HG02588 (cell line): Measurements from ENCODE around the gene TAS2R39.
A peak's percentile ranks its signal among the peaks of the same experiment; 100 is the strongest.

ENCODE experiments used
- ATAC-seq: cut with Tn5 transposase; IDR thresholded peaks from one replicate; pipeline ENCODE4 v1.9.1; 2021; ENCODE audit warnings: mild to moderate bottlenecking, moderate library complexity; ENCODE audit not compliant: unreplicated experiment

Gene TAS2R39

DNA sequence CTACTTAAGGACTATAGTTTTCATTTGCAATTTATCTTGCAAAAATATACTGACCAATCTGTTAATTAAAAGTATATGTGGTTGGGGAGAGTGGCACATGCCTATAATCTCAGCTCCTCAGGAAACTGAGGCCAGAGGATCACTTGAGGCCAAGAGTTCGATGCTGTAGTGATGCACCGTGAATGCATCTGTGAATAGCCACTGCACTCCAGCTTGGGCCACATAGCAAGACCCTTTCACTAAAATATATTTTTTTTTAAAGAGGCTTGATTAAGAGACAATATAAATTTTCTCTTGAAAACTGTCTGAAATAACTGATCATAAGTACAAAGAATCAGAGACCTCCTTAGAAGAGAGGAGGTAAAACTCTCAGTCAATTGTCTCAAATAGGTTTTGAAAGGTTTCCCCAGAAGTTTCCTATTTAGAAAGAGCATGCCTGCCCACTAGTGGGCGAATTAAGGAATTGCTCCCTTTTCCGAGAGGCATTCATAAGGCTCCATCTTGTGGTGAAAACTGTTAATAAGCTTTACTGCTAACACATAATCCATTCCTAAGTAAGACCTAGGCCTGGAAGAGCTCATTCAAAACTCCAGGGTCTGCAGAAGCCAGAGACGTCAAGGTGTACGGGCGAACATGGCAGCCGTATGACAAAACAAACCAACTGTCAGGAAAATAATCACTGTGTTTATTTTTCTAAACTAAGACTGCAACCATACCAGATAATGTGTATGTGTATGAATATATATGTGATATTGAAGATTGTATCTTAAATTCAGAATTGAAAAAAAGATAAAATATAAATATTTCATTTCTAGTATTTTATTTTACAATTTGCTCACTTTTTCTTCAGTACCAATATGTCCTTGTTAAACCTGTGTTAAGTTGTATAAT, 31.8 kb downstream of the TAS2R39 start:
- peak; percentile 88 for ATAC-seq

DNA sequence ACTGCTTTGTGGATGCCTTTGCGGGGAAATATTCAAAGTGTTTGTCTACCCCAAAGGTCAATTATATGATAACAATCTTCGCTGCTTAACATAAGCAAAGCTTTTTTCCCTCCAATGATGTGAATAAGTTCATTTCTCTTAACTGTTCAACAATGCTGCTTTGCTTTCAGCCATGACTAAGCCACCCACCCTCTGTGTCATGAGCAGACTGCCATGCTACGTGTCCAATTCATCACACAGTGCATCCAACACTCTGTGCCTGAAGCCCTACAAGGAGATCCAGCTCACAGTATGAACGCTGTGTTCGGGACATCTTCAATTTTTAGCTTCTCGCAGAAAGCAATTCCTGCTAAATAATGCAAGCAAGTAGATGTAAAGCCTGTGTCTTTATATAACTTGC, 32.9 kb downstream of the TAS2R39 start:
- no peak for ATAC-seq

DNA sequence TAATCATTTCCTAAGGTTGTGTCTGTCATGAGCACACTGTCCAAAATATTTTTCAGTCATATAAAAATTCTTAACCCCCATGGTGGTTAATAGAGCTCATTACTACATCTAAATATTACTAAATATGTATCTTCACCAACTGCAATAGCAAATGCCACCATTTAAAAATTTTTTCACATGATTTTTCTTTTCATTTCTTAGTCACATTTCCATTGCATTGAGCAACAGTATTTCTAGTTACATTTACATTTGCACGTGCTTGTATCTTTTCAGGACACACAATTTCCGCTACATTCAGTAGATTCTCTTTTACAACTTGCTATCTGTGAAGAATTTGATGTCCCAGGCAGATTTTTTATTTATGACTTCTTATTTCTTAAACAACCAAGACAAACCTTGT, 33.5 kb downstream of the TAS2R39 start:
- ATAC-seq = no peak

DNA sequence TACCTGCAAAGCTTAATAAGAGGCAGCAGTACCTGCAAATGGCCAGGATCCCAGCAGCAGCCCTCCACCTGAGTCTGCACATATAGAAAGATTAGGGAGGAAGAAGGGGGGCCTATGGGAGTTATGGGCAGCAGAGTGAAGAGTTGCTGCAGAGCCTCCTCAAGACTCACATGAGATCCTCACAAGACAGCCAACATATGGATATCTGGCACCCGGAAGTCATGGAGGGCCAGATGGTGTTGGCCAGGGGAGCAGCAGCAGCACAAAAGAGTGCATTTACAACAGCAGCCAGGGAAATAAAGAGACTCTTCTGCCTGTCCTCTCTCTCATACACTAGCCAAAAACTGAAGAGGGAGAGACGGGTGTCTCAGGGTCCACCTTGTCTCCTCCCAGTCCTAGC, 34.6 kb downstream of the TAS2R39 start:
- ATAC-seq = no peak

DNA sequence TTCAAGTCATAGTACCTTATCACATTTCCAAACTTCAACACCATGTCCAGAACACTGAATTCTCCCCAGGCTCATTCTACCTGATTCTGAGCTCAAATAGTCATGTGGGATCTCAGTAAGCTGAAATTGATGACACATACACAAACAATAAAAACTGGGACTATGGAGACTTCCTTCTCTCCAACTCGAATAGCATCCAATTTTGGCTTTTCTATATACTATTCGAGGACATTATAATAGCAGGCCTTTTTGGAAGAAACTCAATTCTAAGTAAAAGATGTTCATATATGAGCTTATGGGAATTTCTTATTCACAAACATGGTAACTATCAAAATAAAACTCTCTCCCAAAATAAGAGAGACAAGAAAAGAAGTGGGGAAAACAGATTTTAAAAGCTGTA, 38.1 kb downstream of the TAS2R39 start:
- ATAC-seq = no peak

DNA sequence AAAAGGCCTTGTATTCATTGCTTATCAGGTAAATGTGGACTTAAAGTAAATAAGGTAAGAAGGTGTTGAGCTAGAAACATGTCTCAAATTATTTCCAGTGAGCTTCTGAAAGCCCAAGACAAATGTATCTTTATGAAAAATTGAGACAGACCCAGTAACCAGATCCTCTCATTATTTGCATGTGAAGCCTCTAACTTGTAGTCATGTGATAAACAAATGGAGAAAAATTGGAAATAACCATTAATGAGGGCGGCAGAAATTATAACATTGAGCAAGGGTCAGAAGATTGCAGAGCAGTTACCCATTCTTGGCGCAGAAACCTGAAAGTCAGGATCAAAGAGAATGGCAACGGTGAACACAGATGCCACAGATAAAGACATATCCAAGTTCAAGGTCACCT, 38.5 kb downstream of the TAS2R39 start, which contains the start of gene TAS2R40:
TAS2R40 (plus strand) TSS at position 301 of the 400 bp plus-strand sequence; CDS start at position 343, 42 bp downstream.
- no peak for ATAC-seq

DNA sequence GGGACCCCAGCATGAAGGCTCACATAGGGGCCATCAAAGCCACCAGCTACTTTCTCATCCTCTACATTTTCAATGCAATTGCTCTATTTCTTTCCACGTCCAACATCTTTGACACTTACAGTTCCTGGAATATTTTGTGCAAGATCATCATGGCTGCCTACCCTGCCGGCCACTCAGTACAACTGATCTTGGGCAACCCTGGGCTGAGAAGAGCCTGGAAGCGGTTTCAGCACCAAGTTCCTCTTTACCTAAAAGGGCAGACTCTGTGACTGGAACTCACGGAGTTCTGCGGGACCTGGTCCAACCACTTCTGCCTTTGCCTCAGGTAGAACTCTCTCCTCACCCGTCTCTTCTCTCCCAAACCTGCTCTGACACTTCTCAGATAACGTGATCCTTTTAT, 39.6 kb downstream of the TAS2R39 start:
- no peak for ATAC-seq

DNA sequence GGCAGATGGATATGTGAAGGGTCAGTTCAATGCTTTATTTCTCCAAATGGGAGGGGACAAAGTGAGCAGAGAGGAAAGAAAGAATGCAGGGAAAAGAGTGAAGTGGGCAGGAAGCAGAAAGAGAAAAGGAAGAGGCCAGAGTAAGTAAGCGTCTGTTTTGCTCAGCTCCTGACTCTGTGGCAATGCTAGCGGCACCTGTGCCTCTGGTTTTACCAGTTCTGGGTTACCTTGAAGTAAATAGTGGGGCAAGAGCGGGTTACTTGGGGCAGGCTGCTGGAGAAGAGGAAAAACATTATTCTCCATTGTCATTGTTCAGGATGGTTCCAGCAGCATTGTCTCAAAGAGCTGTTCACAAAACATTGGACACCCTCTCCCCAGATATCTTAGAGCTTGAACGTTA, 40.6 kb downstream of the TAS2R39 start:
- ATAC-seq = no peak

DNA sequence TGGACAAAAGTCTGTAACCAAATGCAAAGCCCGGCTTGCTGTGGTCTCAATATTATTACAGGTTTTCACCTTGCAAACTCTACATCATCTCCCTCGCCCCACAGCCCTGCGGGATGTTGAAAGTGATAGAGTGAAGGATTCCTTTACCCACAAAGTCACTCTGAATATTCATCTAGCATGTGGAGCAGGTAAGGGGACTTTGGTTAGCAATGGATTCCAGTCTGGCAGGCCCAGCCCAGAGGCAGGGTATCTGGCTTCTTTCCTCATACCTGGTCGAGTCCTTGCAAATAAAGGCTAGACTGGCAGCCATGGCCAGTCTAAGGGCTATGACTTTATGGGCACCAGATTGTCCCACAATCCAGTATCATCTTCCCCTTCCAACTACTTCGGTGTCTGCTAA, 41.8 kb downstream of the TAS2R39 start:
- ATAC-seq = no peak

DNA sequence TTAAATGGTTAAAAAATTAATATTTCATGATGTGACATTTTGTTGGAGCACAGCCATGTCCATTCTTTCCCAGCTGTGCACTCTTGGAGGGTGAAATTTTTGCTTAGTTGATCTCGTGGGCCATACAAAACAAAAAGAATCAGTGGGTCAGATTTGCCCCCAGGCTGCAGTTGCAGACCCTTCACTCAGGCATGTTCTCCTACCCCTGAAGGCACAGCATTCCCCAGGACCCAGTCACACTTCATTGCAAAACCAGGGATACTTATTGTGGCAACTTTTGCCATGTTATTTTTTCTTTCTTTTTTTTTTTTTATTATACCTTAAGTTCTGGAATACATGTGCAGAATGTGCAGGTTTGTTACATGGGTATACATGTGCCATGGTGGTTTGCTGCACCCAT, 44.6 kb downstream of the TAS2R39 start:
- ATAC-seq = no peak

DNA sequence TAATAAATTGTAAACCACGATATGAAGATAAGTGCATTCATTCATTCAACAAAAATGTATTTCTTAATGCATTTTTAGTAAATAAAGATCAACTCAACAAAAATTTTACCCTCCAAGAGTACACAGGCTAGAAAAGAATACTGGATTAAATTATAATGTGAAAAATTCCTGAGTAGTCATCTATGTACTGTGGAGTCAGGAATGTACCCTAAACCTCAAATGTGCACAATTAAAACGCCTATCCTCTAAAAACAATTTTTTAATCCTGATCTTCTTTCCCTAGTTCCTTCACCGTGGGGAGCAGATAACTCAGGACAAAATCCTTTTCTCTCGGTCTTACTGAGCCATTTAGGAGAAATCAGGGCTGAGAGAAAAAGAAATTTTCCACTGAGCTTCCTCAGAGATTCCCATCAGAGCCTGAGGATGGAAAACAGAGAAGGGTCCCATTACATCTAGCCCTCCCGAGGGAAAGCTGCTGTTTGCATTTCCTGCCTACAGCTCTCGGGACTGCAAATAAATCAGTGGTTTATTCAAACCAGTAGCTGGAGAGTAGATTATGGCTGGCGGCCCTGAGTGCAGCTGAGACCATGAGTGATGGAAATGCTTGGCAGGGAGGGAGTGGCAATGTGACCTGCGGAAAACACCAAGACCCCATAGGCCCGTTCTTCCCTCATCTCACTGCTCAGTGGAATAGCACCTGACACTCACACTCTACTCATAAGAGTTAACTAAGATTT, 46.0 kb downstream of the TAS2R39 start:
- no peak for ATAC-seq

DNA sequence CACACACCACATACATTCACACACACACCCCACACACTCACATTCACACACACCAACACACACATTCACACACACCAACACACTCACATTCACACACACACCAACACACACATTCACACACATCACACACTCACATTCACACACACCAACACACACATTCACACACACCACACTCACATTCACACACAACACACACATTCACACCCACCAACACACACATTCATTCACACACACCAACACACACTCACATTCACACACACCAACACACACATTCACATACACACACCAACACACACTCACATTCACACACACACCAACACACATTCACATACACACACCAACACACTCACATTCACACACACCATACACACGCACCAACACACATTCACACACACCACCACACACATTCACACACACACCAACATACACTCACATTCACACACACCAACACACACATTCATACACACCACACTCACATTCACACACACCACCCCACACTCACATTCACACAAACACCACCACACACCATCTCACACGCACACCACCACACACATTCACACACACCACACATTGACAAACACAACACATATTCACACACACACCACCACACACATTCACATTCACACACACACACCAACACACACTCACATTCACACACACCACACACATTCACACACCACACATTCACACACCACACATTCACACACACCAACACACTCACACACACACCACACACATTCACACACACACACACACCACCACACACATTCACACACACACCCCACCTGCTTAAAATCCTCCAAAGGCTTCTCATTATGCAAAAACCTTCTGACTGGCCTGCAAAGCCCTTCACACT, 47.6 kb downstream of the TAS2R39 start:
- ATAC-seq = no peak
